Brain microvascular endothelial cell (primary cell): Measurements from ENCODE around the gene PBX3.

Experiments
- DNase-seq: peaks from one replicate; pipeline ENCODE4 v3.0.0-alpha.2; 2020
- H3K27ac ChIP-seq: fragments of 250-450 bp; sonication (Bioruptor Pico); 2 replicates; pipeline ENCODE4 v1.5.1; 2020; ENCODE audit warnings: mild to moderate bottlenecking, moderate library complexity
- H3K27me3 ChIP-seq: fragments of 250-450 bp; sonication (Bioruptor Pico); replicated peaks from 2 replicates; pipeline ENCODE4 v1.5.1; 2020; ENCODE audit warnings: mild to moderate bottlenecking
- H3K36me3 ChIP-seq: fragments of 250-450 bp; sonication (Bioruptor Pico); replicated peaks from 2 replicates; pipeline ENCODE4 v1.5.1; 2020; ENCODE audit warnings: mild to moderate bottlenecking
- H3K4me3 ChIP-seq: 2 replicates; pipeline ENCODE4 v1.5.1; 2011; ENCODE audit warnings: low read depth, mild to moderate bottlenecking, control low read depth, low read length, moderate library complexity
- CTCF ChIP-seq: IDR thresholded peaks from 2 replicates; pipeline ENCODE4 v1.5.1; 2011; ENCODE audit warnings: low read depth, mild to moderate bottlenecking, moderate library complexity, low read length, control low read depth, inconsistent platforms; ENCODE audit errors: missing control alignments
- in situ Hi-C: cut with HindIII; loops from 2 replicates; pipeline ENCODE4 v1.10.0; 2017; ENCODE audit warnings: low sequenced_read_pairs, low pct_ligation_motif_present

PBX3 gene

DNA sequence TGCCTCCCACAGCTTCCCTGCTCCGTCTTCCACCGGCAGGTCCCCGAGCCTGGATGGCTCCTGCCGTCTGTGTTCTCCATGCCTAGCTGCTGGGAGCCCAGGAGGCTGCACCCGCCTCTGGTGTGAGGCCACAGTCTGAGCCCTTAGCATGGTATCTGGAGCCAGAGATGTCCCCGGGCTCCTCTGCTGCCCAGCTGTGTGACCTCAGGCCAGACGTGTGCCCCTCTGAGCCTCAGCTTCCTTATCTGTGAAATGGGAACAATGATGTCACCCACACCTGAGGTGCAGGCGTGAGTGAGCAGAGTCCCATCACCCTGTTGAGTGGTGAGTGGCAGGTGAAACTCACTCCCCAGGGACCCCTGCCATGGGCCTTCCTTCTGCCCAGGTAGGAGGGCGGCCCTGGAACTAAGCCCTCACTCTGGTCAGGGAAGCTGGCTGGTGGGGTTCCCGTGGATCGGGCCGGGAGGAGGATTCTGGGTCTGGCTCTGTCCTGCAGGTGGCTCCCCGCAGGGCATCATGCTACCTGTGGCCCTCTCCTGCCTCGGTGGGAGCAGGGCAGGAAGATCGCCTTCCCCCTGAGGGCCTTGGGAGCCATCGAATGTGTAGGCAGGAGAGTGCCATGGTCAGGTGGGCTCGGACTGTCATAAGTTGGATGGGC, 239.0 kb downstream of the PBX3 start:
- Histone ChIP-seq H3K27ac (no peak overlapping the region), H3K27me3 (no peaks in the 10 kb centered on the region), H3K4me3 (no peak overlapping the region), H3K36me3 (no peaks in the 10 kb centered on the region)
- DNase-seq: no peak
- in situ Hi-C loops: no loop called here
- no peak for TF ChIP-seq CTCF

GRCh38 chr9:125986966-125987365, 239.8 kb downstream of the PBX3 start:
- no peak overlapping the region for H3K4me3 ChIP-seq
- in situ Hi-C loops: no loop called here
- no peak for DNase-seq
- no peaks in the 10 kb centered on the region for H3K36me3 ChIP-seq
- no peaks in the 10 kb centered on the region for H3K27me3 ChIP-seq
- H3K27ac ChIP-seq: no peak overlapping the region
- no peak for TF ChIP-seq CTCF

- H3K27me3 ChIP-seq: no peaks in the 10 kb centered on the region
- H3K4me3 ChIP-seq: no peak overlapping the region
- H3K27ac ChIP-seq: no peak overlapping the region
- no peak for DNase-seq
- TF ChIP-seq CTCF: no peak
- no peaks in the 10 kb centered on the region for H3K36me3 ChIP-seq
- in situ Hi-C loops: no loop called here
These were observed 240.2 kb downstream of the PBX3 start for GRCh38 chr9:125987420-125987819.

DNA sequence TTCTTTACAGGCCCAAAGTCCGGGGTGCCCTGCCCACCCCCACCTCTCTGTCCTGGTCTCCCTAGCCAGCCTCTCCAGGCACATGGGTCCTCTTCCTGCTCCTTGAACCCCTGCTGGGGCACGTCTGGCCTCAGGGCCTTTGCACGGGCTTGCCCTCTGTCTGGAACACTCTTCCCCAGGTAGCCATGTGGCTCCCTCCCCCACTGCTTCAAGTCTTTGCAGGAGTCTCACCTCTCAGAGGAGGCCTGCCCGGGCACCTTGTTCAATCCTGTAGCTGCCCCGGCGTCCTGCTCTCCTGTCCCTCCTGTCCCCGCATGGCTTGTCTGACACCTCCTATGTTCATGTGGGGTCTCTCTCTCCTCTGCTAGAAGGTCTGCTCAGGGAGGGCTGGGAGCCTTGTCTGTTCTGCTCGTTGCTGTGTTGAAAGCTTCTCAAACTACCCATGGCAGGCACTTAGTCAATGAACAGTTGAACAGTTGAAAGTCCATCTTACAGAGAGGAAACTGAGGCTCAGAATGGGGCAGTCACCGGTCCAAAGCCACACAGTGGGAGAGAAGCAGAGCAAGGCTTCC, 241.4 kb downstream of the PBX3 start:
- Histone ChIP-seq H3K27me3 (no peaks in the 10 kb centered on the region), H3K27ac (no peak overlapping the region), H3K36me3 (no peaks in the 10 kb centered on the region), H3K4me3 (no peak overlapping the region)
- no peak for TF ChIP-seq CTCF
- in situ Hi-C loops: no loop called here
- DNase-seq: no peak

DNA sequence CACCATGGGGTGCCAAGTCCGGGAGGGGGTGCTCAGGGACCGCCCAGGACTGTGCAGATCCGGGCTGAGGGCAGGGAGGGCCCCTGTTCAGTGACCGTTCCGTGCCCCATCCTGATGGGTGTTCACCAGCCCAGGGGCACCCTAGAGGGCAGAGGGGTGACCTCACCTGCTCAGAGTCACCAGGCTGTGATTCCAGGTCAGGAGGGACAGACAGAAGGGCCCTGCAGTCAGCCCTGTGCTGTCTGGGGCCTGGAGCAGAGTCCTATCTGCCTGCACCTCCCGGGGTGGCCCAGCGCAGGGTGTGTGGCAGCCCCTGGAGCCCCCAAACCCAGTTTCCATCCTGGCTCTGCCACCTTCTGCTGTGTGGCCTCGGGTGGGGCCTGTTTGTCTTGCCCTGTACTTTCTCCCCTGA, 241.9 kb downstream of the PBX3 start:
- no peak for TF ChIP-seq CTCF
- no peak for DNase-seq
- no peaks in the 10 kb centered on the region for H3K27me3 ChIP-seq
- H3K4me3 ChIP-seq: no peak overlapping the region
- no peak overlapping the region for H3K27ac ChIP-seq
- no peaks in the 10 kb centered on the region for H3K36me3 ChIP-seq
- in situ Hi-C loops: no loop called here
